Smooth muscle cell of the brain vasculature (primary cell): ENCODE data around the gene CCL21.
"Not testable (repeated sequence)": the region's sequence is repeated elsewhere in the genome, so short reads cannot be mapped to it uniquely, and the experiment has no call there.

ENCODE experiments used
- DNase-seq: peaks from one replicate; pipeline ENCODE4 v3.0.0-alpha.2; 2012; ENCODE audit warnings: low read depth, low spot score

The CCL21 gene

GRCh38 chr9:34710023-34710422 is at the start of gene CCL21:
Gene CCL21 (minus strand): TSS chr9:34710136. CDS start chr9:34710066, 70 bp downstream.
- no peak for DNase-seq

- DNase-seq: no peak
Observed at GRCh38 chr9:34759432-34760134, 49.6 kb upstream of the CCL21 start.

- DNase-seq: not testable (repeated sequence)
Observed at GRCh38 chr9:34750320-34750719, 40.4 kb upstream of the CCL21 start.

- DNase-seq: no peak
Observed at GRCh38 chr9:34746526-34746925, 36.6 kb upstream of the CCL21 start.

DNA sequence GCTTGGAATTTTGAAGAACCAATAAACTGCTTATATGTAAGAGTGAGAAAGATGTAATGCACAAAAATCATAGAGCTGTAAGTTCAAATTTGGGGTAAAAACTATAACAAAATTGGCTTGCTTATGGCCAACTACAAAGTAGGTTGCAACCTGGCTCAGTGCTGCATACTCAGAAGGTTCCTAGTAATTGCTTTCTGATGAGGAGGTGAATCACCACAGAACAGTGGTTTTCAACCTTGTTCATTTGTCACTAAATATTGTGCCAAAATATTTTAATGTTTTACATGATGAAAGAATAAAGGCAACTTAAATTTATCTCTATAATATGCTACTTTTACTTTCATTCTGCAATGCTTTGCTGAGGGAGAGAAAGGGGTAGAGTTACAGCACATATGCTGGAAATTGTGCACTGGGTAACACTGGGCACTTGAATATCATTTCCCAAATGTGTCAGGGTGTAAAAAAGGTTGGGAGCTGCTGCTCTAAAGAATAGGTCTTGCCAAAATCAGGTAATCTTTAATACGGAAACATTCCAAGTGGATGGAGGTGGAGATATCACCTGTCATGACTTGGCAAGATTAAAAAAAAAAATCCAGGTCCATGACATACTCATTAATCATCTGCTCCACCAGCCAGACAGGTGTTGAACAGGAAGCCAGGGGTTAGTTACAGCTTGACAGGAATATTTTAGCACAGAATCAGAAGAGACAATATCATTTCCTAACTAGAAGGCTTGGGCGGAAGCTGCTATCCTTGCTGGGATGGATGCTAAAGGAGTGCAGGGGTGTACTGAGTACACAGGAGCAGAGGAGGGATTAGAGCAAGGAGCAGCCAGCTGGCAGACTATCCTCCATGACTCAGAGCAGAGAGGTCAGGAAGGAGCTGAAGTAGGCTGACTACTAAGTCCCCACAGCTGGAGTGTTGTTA is 34.6 kb upstream of the CCL21 start:
- DNase-seq: no peak

DNA sequence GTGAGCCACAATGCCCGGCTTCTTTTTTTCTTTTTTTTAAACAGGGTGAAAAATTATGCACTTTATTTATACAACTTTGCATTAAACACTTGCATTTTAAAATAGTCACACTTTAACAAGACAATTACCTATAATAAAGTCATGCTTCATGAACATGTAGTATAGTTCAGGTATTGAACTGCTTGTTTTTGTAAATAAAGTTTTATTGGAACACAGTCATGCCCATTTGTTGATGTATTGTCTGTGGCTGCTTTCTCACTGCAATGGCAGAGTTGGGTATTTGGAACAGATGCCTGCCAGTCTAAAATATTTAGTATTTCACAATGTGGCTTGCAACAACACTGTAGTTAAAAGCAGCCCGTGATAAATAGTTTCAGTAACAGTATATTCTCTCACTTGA is 32.8 kb upstream of the CCL21 start:
- DNase-seq: no peak

- no peak for DNase-seq
Observed at GRCh38 chr9:34741628-34742027, 31.7 kb upstream of the CCL21 start.

DNA sequence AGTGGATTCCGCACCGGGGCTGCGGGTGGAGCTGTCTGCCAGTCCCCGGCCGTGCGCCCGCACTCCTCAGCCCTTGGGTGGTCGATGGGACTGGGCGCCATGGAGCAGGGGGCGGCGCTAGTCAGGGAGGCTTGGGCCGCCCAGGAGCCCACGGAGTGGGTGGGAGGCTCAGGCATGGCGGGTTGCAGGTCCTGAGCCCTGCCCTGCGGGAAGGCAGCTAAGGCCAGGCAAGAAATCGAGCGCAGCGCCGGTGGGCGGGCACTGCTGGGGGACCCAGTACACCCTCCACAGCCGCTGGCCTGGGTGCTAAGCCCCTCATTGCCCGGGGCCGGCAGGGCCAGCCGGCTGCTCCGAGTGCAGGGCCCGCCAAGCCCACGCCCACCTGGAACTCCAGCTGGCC is 30.2 kb upstream of the CCL21 start:
- not testable (repeated sequence) for DNase-seq

GRCh38 chr9:34737677-34738260 is 27.8 kb upstream of the CCL21 start:
- no peak for DNase-seq

DNA sequence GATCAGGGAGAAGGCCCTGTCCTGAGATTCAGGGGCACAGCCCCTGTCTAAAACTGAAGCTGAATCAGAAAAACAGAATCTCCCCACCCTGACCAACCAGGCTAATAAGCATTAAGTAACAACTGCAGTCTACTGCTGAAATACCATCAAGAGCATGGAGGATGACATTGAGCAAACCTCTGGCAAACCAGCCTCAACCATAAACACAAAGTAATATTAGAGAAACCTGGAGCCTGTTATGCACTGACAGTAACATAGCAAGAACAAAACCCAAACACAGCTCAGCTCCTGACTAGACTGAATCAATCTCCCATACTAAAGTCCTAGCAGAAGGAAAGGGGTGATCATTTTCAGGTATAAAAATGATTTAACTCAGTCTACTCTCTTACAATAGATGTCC is 24.8 kb upstream of the CCL21 start:
- DNase-seq: no peak

GRCh38 chr9:34732886-34733285 is 22.9 kb upstream of the CCL21 start:
- no peak for DNase-seq

- DNase-seq: no peak
Observed at GRCh38 chr9:34732478-34732877, 22.5 kb upstream of the CCL21 start.

DNA sequence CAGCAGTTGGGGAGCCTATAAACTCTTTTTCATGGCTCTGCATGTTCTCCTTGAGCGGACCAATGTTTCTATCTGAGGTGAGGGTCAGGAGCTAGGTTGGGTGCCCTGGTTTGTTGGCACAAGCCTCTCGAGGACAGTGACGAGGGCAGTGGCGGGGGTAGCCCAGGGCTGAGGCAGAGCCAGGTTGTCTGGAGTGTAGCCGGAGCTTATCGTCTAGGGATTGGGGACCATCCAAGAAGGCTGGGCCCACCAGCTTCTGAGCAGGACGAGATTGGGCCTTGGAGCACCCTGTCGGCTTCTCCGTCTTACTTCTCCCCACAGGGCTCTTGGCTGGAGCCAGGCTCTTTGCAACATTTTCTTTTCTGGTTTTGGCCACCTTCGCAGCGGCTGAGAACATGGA is 13.2 kb upstream of the CCL21 start:
- no peak for DNase-seq

- not testable (repeated sequence) for DNase-seq
Observed at GRCh38 chr9:34719769-34720025, 9.8 kb upstream of the CCL21 start.

- no peak for DNase-seq
Observed at GRCh38 chr9:34719021-34719768, 9.3 kb upstream of the CCL21 start.

- DNase-seq: no peak
Observed at GRCh38 chr9:34717996-34718614, 8.2 kb upstream of the CCL21 start.

DNA sequence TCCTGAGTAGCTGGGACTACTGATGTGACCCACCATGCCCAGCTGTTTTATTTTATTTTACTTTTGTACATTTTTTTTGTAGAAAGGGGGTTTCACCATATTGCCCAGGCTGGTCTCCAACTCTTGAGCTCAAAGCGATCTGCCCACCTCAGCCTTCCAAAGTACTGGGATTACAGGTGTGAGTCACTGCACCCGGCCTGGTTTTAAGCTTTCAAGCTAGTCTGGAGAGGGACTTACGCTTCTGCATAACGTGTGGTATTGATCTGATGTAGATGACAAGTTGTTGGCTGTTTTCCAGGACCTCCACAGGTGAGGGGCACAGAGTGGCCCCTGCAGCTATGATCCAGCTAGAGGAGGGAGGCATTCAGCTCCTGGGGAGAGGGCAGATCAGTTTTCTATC is 6.8 kb upstream of the CCL21 start:
- no peak for DNase-seq

DNA sequence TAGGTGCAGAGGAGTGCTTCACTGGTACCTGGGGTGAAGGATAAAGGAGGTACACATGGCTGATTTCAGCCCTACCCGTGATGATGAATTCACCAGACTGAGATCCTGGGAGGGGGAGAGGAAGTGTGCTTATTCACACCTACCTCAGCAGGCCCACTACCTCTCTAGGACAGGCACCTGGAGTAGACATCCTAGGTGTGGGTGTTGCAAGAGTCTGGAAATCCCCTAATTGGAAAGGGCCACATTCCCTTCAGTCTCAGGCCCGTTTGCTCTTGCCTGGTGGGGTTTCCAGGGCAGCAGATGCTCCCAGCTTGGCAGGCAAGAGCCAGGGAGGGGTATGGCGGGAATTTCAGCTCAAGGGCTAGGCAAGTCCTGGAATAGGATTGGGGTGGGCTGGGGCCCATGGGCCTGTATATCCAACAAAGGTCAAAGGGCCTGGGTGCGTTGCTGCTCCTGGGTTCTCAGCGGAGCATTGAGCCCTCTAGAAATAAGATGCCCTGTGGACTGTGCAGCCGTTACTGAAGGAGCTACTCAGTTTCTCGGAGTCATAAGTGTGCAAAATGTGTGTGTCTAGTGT is 5.8 kb upstream of the CCL21 start:
- no peak for DNase-seq

GRCh38 chr9:34714007-34714406 is 4.1 kb upstream of the CCL21 start:
- no peak for DNase-seq

DNA sequence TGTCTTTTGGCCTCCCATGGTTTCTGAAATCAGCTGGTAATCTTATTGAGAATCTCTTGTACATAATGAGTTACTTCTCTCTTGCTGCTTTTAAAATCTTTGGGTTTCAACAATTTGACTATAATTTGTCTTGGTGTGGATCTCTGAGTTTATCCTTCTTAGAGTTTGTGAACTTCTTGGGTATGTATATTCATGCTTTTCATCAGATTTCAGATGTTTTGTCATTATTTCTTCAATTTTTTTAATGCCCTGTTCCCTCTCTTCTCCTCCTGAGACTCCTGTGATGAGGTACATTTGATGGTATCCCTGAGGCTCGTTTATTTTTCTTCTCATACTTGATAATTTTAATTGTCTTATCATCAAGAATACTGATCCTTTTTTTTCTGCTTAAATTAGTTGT is 2.2 kb upstream of the CCL21 start:
- DNase-seq: no peak
